Measurements from ENCODE around the gene ATP6V1E1.
"Not testable (repeated sequence)": the region's sequence is repeated elsewhere in the genome, so short reads cannot be mapped to it uniquely, and the experiment has no call there.

Gene ATP6V1E1

DNA sequence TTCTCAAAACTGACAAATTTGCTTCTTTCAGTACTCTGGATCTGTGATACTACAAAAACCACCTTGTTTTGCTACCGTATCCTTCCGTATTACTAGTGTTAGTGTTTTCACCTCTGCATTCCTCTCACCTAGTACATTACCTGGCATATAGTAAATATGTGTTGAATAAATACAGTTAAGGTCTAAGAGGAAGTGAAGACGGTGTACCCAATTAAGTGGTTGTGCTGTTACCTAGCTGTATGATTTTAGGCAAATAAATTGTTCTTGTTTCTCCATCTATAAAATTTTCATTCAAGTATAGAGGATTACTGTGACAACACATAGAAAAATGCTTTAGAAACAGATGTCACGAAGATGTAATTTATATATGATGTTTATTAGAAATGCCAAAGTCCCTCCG lies 18.9 kb upstream of the ATP6V1E1 start:
- Mint-ChIP-seq H3K4me3 (no peak overlapping the region), H3K36me3 (ENCODE audit: insufficient read depth) (peaks cover 7% of the 10 kb centered on the region), H3K4me1 (peaks cover 11% of the 10 kb centered on the region), H3K9me3 (no peaks in the 10 kb centered on the region), H3K27me3 (no peaks in the 10 kb centered on the region), H3K27ac (ENCODE audit: low read depth) (no peak overlapping the region)
- DNase-seq (ENCODE audit: low spot score in 2 of 2): no peak
- ATAC-seq (replicated peaks; ENCODE audit: extremely low read depth, poor library complexity, severe bottlenecking): no peak

GRCh38 chr22:17642357-17642756 lies 13.8 kb upstream of the ATP6V1E1 start:
- H3K9me3 Mint-ChIP-seq; H3K4me3 Mint-ChIP-seq; DNase-seq (ENCODE audit: low spot score in 2 of 2); ATAC-seq (replicated peaks; ENCODE audit: extremely low read depth, poor library complexity, severe bottlenecking); H3K27ac Mint-ChIP-seq (ENCODE audit: low read depth); H3K27me3 Mint-ChIP-seq: not testable (repeated sequence)
- Mint-ChIP-seq H3K36me3 (ENCODE audit: insufficient read depth) (peaks cover 24% of the 10 kb centered on the region), H3K4me1 (peaks cover 38% of the 10 kb centered on the region)

DNA sequence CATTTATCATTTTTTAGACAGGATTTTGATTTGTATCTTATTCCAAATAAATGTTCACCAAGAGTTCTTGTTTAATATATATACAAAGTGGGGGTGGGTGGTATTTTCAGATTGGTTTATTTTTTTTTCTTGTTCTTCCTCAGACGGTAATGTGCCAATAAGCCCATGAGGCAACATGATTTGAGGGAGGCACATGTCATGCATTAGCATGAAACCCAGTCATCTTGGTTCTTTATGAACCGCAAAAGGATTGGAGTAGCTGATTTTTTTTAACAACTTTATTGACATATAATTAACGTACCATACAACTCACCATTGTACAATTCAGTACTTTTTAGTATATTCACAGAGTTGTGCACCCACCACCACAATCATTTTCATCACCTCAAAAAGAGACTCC lies 12.7 kb upstream of the ATP6V1E1 start:
- Mint-ChIP-seq H3K27me3 (no peaks in the 10 kb centered on the region), H3K27ac (ENCODE audit: low read depth) (no peak overlapping the region), H3K4me1 (peaks cover 35% of the 10 kb centered on the region), H3K36me3 (ENCODE audit: insufficient read depth) (peaks cover 24% of the 10 kb centered on the region), H3K4me3 (no peak overlapping the region), H3K9me3 (no peaks in the 10 kb centered on the region)
- no peak for ATAC-seq (replicated peaks; ENCODE audit: extremely low read depth, poor library complexity, severe bottlenecking)
- DNase-seq (ENCODE audit: low spot score in 2 of 2): no peak

- H3K4me3 Mint-ChIP-seq: peak overlapping the region; percentile 95
- H3K36me3 Mint-ChIP-seq (ENCODE audit: insufficient read depth): peaks cover 24% of the 10 kb centered on the region
- no peaks in the 10 kb centered on the region for H3K27me3 Mint-ChIP-seq
- DNase-seq (ENCODE audit: low spot score in 2 of 2) (peak in 1 of 2 donors; percentile 31), ATAC-seq (replicated peaks; ENCODE audit: extremely low read depth, poor library complexity, severe bottlenecking) (peak; percentile 66)
- H3K9me3 Mint-ChIP-seq: no peaks in the 10 kb centered on the region
- H3K27ac Mint-ChIP-seq (ENCODE audit: low read depth): peak overlapping the region; percentile 95
- H3K4me1 Mint-ChIP-seq: peaks cover 35% of the 10 kb centered on the region
Measured at GRCh38 chr22:17639247-17639741, 10.7 kb upstream of the ATP6V1E1 start.

DNA sequence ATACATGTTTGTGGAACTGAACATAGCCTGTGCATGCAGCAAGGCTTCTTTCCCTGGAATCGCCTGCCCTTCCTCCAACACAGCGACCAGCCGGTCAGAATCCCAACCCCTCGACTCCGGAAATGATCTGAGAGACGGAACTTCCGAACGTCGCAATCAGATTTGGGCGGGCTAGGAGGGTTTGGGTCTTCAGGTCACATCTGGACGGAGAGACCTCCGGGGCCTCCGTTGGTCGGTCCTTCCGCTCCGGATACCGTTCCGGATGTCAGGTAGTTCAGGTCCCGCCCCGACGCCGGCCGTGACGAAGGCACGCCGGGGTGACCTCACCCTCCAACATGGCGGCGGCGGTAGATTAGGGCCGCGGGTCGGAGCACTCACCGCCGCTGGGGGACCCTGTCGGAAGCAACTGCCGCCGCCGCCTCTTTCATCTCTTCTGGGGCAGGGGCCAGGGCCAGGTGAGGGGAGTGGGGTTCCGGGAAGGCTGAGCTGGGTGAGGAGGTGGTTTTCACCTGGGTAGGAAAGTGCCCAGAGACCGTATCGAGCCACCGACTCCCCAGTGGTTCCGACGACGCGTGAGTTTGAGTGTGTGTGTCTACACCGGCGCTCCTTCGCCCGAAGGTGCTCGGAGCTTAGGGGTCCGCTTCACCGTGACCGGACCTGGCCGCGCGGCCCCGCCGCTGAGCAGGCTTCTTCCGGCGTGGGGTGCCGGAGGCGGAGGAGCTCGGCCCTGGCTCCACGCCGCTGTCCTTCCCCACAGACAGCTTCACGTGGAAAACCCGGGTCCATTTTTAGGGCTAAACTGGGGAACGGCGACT lies 10.1 kb upstream of the ATP6V1E1 start, which contains the start of gene BCL2L13:
BCL2L13 (plus strand) TSS at position 326 of the 815 bp plus-strand sequence. CDS start 16,955 bp downstream, outside the sequence.
- ATAC-seq (replicated peaks; ENCODE audit: extremely low read depth, poor library complexity, severe bottlenecking) (peak; percentile 88), DNase-seq (ENCODE audit: low spot score in 2 of 2) (peak; percentile 73 to 80)
- no peaks in the 10 kb centered on the region for H3K27me3 Mint-ChIP-seq
- no peaks in the 10 kb centered on the region for H3K9me3 Mint-ChIP-seq
- peak within 1 kb of the TSS; percentile 95 for H3K27ac Mint-ChIP-seq (ENCODE audit: low read depth)
- peaks cover 35% of the 10 kb centered on the region for H3K4me1 Mint-ChIP-seq
- H3K4me3 Mint-ChIP-seq: peak within 1 kb of the TSS; percentile 95
- peaks cover 24% of the 10 kb centered on the region for H3K36me3 Mint-ChIP-seq (ENCODE audit: insufficient read depth)

GRCh38 chr22:17638182-17638431 lies 9.6 kb upstream of the ATP6V1E1 start:
- Mint-ChIP-seq H3K4me3 (peak overlapping the region; percentile 95), H3K9me3 (no peaks in the 10 kb centered on the region), H3K36me3 (ENCODE audit: insufficient read depth) (peaks cover 24% of the 10 kb centered on the region), H3K27ac (ENCODE audit: low read depth) (peak overlapping the region; percentile 95), H3K4me1 (peaks cover 35% of the 10 kb centered on the region), H3K27me3 (no peaks in the 10 kb centered on the region)
- ATAC-seq (replicated peaks; ENCODE audit: extremely low read depth, poor library complexity, severe bottlenecking) (peak; percentile 1), DNase-seq (ENCODE audit: low spot score in 2 of 2) (no peak)

DNA sequence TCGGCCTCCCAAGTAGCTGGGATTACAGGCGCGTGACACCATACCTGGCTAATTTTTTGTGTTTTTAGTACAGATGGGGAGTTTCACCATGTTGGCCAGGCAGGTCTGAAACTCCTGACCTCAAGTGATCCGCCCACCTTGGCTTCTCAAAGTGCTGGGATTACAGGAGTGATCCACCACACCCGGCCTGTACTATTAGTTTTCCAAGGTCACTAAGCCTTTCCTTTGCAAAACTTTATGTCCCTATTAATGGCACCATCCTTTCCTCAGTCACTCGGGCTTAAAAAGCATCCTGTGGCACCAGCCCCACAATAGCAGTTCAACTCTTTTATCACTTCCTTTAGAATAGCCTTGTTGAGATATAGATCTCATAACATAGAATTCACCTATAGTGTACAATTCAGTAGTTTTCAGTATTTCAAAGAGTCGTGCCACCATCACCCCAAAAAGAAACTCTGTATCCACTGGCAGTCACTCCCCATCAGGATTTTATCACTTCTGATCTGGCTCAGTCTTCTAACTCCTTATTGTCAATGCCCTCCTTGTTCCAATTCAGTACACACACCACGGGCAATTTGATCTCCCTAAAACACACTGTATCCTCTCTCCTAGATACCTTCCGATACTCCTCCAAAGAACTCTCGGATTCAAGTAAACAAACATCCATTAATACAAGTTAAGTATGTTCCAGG lies 9.1 kb upstream of the ATP6V1E1 start:
- Mint-ChIP-seq H3K4me3 (peak overlapping the region; percentile 95), H3K4me1 (peaks cover 31% of the 10 kb centered on the region), H3K36me3 (ENCODE audit: insufficient read depth) (peaks cover 23% of the 10 kb centered on the region), H3K27me3 (no peaks in the 10 kb centered on the region), H3K9me3 (no peaks in the 10 kb centered on the region), H3K27ac (ENCODE audit: low read depth) (peak overlapping the region; percentile 95)
- no peak for ATAC-seq (replicated peaks; ENCODE audit: extremely low read depth, poor library complexity, severe bottlenecking)
- no peak for DNase-seq (ENCODE audit: low spot score in 2 of 2)

DNA sequence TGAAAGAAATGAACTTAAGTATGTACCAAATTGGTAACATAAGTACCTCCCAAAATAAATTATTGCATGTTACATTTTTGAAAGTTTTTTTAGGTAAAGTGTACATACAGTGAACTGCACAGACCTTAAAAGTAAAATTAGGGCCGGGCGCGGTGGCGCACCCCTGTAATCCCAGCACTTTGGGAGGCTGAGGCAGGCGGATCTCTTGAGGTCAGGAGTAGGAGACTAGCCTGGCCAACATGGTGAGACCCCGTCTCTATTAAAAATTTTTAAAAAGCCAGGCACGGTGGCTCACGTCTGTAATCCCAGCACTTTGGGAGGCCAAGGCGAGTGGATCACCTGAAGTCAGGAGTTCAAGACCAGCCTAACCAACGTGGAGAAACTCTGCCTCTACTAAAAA lies 8.3 kb upstream of the ATP6V1E1 start:
- Mint-ChIP-seq H3K4me1 (peaks cover 28% of the 10 kb centered on the region), H3K36me3 (ENCODE audit: insufficient read depth) (peaks cover 23% of the 10 kb centered on the region)
- not testable (repeated sequence) for H3K9me3 Mint-ChIP-seq; H3K4me3 Mint-ChIP-seq; H3K27ac Mint-ChIP-seq (ENCODE audit: low read depth); DNase-seq (ENCODE audit: low spot score in 2 of 2); ATAC-seq (replicated peaks; ENCODE audit: extremely low read depth, poor library complexity, severe bottlenecking); H3K27me3 Mint-ChIP-seq

GRCh38 chr22:17634696-17635095 lies 6.1 kb upstream of the ATP6V1E1 start:
- Mint-ChIP-seq H3K27ac (ENCODE audit: low read depth) (no peak overlapping the region), H3K9me3 (no peaks in the 10 kb centered on the region), H3K27me3 (no peaks in the 10 kb centered on the region), H3K4me1 (peaks cover 22% of the 10 kb centered on the region), H3K36me3 (ENCODE audit: insufficient read depth) (peaks cover 17% of the 10 kb centered on the region), H3K4me3 (no peak overlapping the region)
- no peak for DNase-seq (ENCODE audit: low spot score in 2 of 2)
- ATAC-seq (replicated peaks; ENCODE audit: extremely low read depth, poor library complexity, severe bottlenecking): no peak

DNA sequence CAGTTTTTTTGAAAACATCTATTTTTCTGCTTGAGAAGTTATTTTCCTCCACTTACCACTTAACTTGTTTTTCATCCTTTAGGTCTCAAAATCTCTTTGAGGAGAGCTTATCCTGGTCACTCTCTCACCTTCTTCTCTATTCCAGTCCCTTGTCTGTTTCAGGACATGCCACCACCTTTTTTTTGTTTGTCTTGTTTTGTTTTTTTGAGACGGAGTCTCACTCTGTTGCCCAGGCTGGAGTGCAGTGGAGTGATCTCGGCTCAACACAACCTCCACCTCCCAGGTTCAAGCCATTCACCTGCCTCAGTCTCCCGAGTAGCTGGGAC lies 5.4 kb upstream of the ATP6V1E1 start:
- Mint-ChIP-seq H3K27me3 (no peaks in the 10 kb centered on the region), H3K4me1 (peaks cover 16% of the 10 kb centered on the region), H3K27ac (ENCODE audit: low read depth) (no peak overlapping the region), H3K36me3 (ENCODE audit: insufficient read depth) (peaks cover 11% of the 10 kb centered on the region), H3K4me3 (no peak overlapping the region), H3K9me3 (no peaks in the 10 kb centered on the region)
- no peak for ATAC-seq (replicated peaks; ENCODE audit: extremely low read depth, poor library complexity, severe bottlenecking)
- no peak for DNase-seq (ENCODE audit: low spot score in 2 of 2)

DNA sequence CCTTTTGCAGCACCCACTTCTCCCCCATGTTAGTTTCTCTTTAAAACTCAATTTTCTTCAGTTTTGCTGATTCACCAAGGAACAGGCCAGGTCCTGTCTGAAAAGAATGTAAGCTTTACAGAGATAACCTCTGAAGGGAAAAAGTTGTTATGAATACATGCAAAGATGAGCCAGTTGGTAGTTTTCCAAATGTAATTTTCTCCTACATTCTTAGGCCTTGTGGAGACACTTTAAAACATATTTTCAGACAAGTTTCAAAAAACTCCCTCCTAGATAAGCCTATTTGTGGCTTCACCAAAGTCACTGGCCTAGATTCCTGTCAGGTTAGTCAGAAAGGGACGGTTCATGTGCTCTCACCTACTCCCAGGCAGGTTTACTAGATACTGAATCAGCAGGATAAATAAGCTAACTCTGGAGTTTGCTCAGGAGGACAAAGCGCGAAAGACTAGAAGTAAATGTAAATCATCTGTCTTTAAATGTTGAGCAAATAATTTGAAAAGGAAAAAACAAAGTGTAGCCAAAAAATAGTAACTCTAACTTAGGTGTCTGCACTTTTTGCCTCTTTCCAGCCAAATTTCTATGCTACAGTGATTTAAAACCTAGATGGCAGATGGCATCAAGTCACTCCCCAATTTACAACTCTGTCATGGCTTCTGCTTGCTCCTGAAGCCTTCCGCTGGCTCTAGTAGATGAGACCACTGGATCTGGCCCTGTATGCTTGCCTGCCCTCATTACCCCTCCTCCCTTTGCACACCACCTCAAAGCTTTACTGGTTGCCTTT lies 4.9 kb upstream of the ATP6V1E1 start:
- Mint-ChIP-seq H3K4me1 (peaks cover 14% of the 10 kb centered on the region), H3K27me3 (no peaks in the 10 kb centered on the region), H3K27ac (ENCODE audit: low read depth) (no peak overlapping the region), H3K4me3 (no peak overlapping the region), H3K9me3 (no peaks in the 10 kb centered on the region), H3K36me3 (ENCODE audit: insufficient read depth) (peaks cover 11% of the 10 kb centered on the region)
- no peak for DNase-seq (ENCODE audit: low spot score in 2 of 2)
- ATAC-seq (replicated peaks; ENCODE audit: extremely low read depth, poor library complexity, severe bottlenecking): no peak

DNA sequence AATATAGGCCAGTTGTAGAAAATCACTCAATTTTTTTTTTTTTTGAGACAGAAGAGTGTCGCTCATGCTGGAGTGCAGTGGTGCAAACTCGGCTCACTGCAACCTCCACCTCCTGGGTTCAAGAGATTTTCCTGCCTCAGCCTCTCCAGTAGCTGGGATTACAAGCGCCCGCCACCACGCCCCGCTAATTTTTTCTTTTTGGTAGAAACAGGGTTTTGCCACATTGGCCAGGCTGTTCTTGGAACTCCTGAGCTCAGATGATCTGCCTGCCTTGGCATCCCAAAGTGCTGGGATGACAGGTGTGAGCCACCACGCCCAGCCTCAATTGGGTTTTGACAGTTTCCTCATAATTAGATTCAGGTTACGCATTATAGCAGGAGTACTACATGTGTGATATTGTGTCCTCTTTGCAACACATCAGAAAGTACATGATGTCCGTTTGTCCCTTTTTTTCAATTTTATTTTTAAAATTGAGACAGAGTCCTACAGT lies 2.6 kb upstream of the ATP6V1E1 start:
- Mint-ChIP-seq H3K27me3 (no peaks in the 10 kb centered on the region), H3K36me3 (ENCODE audit: insufficient read depth) (peaks cover 7% of the 10 kb centered on the region), H3K27ac (ENCODE audit: low read depth) (no peak overlapping the region), H3K9me3 (no peaks in the 10 kb centered on the region), H3K4me3 (no peak overlapping the region), H3K4me1 (peaks cover 5% of the 10 kb centered on the region)
- no peak for DNase-seq (ENCODE audit: low spot score in 2 of 2)
- ATAC-seq (replicated peaks; ENCODE audit: extremely low read depth, poor library complexity, severe bottlenecking): no peak
